CD4-positive, alpha-beta T cell treated with Interleukin-6 for 4 hours (primary cell): ENCODE measurements around the gene LRP11.
"Not testable (repeated sequence)": the region's sequence is repeated elsewhere in the genome, so short reads cannot be mapped to it uniquely, and the experiment has no call there.

Experiments used
- DNase-seq: peaks from one replicate; pipeline ENCODE4 v3.0.0-alpha.2; 2020; ENCODE audit warnings: mixed read lengths

Gene LRP11

GRCh38 chr6:149897855-149898744 is 33.9 kb upstream of the LRP11 start, which contains the start of gene RAET1E:
Gene RAET1E (minus strand): TSS chr6:149898113. CDS start chr6:149890901, 7,212 bp downstream.
- DNase-seq, result no peak

GRCh38 chr6:149897015-149897697 is 33.0 kb upstream of the LRP11 start:
- no peak for DNase-seq

- no peak for DNase-seq
Measured at GRCh38 chr6:149896491-149896890, 32.3 kb upstream of the LRP11 start.

- peak; percentile 64 for DNase-seq
Measured at GRCh38 chr6:149895833-149896271, 31.7 kb upstream of the LRP11 start.

GRCh38 chr6:149895048-149895590 is 31.0 kb upstream of the LRP11 start:
- no peak for DNase-seq

- not testable (repeated sequence) for DNase-seq
Measured at GRCh38 chr6:149891864-149892263, 27.7 kb upstream of the LRP11 start.

GRCh38 chr6:149891259-149891658 is 27.1 kb upstream of the LRP11 start:
- DNase-seq, result no peak

GRCh38 chr6:149890629-149891045 is 26.5 kb upstream of the LRP11 start:
- no peak for DNase-seq

GRCh38 chr6:149889326-149889725 is 25.2 kb upstream of the LRP11 start:
- no peak for DNase-seq

- DNase-seq, result no peak
Measured at GRCh38 chr6:149888659-149889058, 24.5 kb upstream of the LRP11 start.

GRCh38 chr6:149888093-149888492 is 23.9 kb upstream of the LRP11 start:
- DNase-seq, result no peak

GRCh38 chr6:149887343-149887742 is 23.2 kb upstream of the LRP11 start:
- DNase-seq, result no peak

- DNase-seq, result no peak
Measured at GRCh38 chr6:149885888-149886287, 21.7 kb upstream of the LRP11 start.

GRCh38 chr6:149884617-149885016 is 20.5 kb upstream of the LRP11 start:
- no peak for DNase-seq

- DNase-seq, result no peak
Measured at GRCh38 chr6:149884215-149884614, 20.1 kb upstream of the LRP11 start.

- no peak for DNase-seq
Measured at GRCh38 chr6:149881860-149882259, 17.7 kb upstream of the LRP11 start.

- no peak for DNase-seq
Measured at GRCh38 chr6:149881066-149881766, 17.1 kb upstream of the LRP11 start.

- DNase-seq, result no peak
Measured at GRCh38 chr6:149877659-149878058, 13.5 kb upstream of the LRP11 start.

- no peak for DNase-seq
Measured at GRCh38 chr6:149876241-149876933, 12.2 kb upstream of the LRP11 start.

- no peak for DNase-seq
Measured at GRCh38 chr6:149872233-149872632, 8.1 kb upstream of the LRP11 start.

- no peak for DNase-seq
Measured at GRCh38 chr6:149871182-149871581, 7.0 kb upstream of the LRP11 start.

- DNase-seq, result no peak
Measured at GRCh38 chr6:149869275-149869892, 5.2 kb upstream of the LRP11 start.
